Measurements from ENCODE around the gene DSTYK.

DSTYK gene

GRCh38 chr1:205250699-205251098, 39.2 kb upstream of the DSTYK start:
- 72 to 74% methylated on average over 6 of the region's 6 CpGs for WGBS, 2 experiments
- Histone ChIP-seq H3K36me3 (ENCODE audit: control insufficient read depth, insufficient read depth, low read length) (no peaks in the 10 kb centered on the region), H3K27me3 (ENCODE audit: control insufficient read depth, insufficient read depth, low read length, poor library complexity, severe bottlenecking) (no peaks in the 10 kb centered on the region), H3K9me3 (ENCODE audit: control insufficient read depth, low read length) (no peaks in the 10 kb centered on the region), H3K4me3 (ENCODE audit: insufficient read depth, low read depth, low read length) (no peak overlapping the region), H3K27ac (ENCODE audit: insufficient read depth, low read depth, low read length, poor library complexity, severe bottlenecking) (no peak overlapping the region), H3K4me1 (ENCODE audit: control insufficient read depth, insufficient read depth, low read length) (peaks cover 17% of the 10 kb centered on the region)

GRCh38 chr1:205249651-205250050, 38.1 kb upstream of the DSTYK start:
- Histone ChIP-seq H3K36me3 (ENCODE audit: control insufficient read depth, insufficient read depth, low read length) (no peaks in the 10 kb centered on the region), H3K27me3 (ENCODE audit: control insufficient read depth, insufficient read depth, low read length, poor library complexity, severe bottlenecking) (no peaks in the 10 kb centered on the region), H3K4me3 (ENCODE audit: insufficient read depth, low read depth, low read length) (no peak overlapping the region), H3K27ac (ENCODE audit: insufficient read depth, low read depth, low read length, poor library complexity, severe bottlenecking) (no peak overlapping the region), H3K4me1 (ENCODE audit: control insufficient read depth, insufficient read depth, low read length) (peaks cover 17% of the 10 kb centered on the region), H3K9me3 (ENCODE audit: control insufficient read depth, low read length) (no peaks in the 10 kb centered on the region)
- WGBS, 2 experiments, result 91 to 94% methylated on average over 4 of the region's 4 CpGs

- Histone ChIP-seq H3K4me1 (ENCODE audit: control insufficient read depth, insufficient read depth, low read length) (peaks cover 17% of the 10 kb centered on the region), H3K27ac (ENCODE audit: insufficient read depth, low read depth, low read length, poor library complexity, severe bottlenecking) (peak overlapping the region; percentile 50)
These were observed 37.5 kb upstream of the DSTYK start for GRCh38 chr1:205248793-205249601.

GRCh38 chr1:205247130-205247921, 35.8 kb upstream of the DSTYK start:
- no peaks in the 10 kb centered on the region for H3K36me3 ChIP-seq (ENCODE audit: control insufficient read depth, insufficient read depth, low read length)
- 68% methylated on average over 9 of the region's 9 CpGs for WGBS, 2 experiments
- H3K9me3 ChIP-seq (ENCODE audit: control insufficient read depth, low read length), result no peaks in the 10 kb centered on the region
- H3K4me3 ChIP-seq (ENCODE audit: insufficient read depth, low read depth, low read length), result no peak overlapping the region
- H3K27ac ChIP-seq (ENCODE audit: insufficient read depth, low read depth, low read length, poor library complexity, severe bottlenecking), result no peak overlapping the region
- peaks cover 17% of the 10 kb centered on the region for H3K4me1 ChIP-seq (ENCODE audit: control insufficient read depth, insufficient read depth, low read length)
- no peaks in the 10 kb centered on the region for H3K27me3 ChIP-seq (ENCODE audit: control insufficient read depth, insufficient read depth, low read length, poor library complexity, severe bottlenecking)

More at GRCh38 chr1:205248793-205249601, 37.5 kb upstream of the DSTYK start:
- Histone ChIP-seq H3K4me3 (ENCODE audit: insufficient read depth, low read depth, low read length) (no peak overlapping the region), H3K9me3 (ENCODE audit: control insufficient read depth, low read length) (no peaks in the 10 kb centered on the region), H3K27me3 (ENCODE audit: control insufficient read depth, insufficient read depth, low read length, poor library complexity, severe bottlenecking) (no peaks in the 10 kb centered on the region), H3K36me3 (ENCODE audit: control insufficient read depth, insufficient read depth, low read length) (no peaks in the 10 kb centered on the region)
- WGBS, 2 experiments, result 84 to 87% methylated on average over 11 of the region's 11 CpGs

GRCh38 chr1:205246351-205247119, 35.0 kb upstream of the DSTYK start:
- no peaks in the 10 kb centered on the region for H3K27me3 ChIP-seq (ENCODE audit: control insufficient read depth, insufficient read depth, low read length, poor library complexity, severe bottlenecking)
- no peak overlapping the region for H3K27ac ChIP-seq (ENCODE audit: insufficient read depth, low read depth, low read length, poor library complexity, severe bottlenecking)
- peaks cover 3% of the 10 kb centered on the region for H3K36me3 ChIP-seq (ENCODE audit: control insufficient read depth, insufficient read depth, low read length)
- 94 to 95% methylated on average over 10 of the region's 10 CpGs for WGBS, 2 experiments
- H3K4me3 ChIP-seq (ENCODE audit: insufficient read depth, low read depth, low read length), result no peak overlapping the region
- no peaks in the 10 kb centered on the region for H3K9me3 ChIP-seq (ENCODE audit: control insufficient read depth, low read length)
- peaks cover 17% of the 10 kb centered on the region for H3K4me1 ChIP-seq (ENCODE audit: control insufficient read depth, insufficient read depth, low read length)

- no peaks in the 10 kb centered on the region for H3K9me3 ChIP-seq (ENCODE audit: control insufficient read depth, low read length)
- H3K36me3 ChIP-seq (ENCODE audit: control insufficient read depth, insufficient read depth, low read length), result peaks cover 3% of the 10 kb centered on the region
- no peaks in the 10 kb centered on the region for H3K27me3 ChIP-seq (ENCODE audit: control insufficient read depth, insufficient read depth, low read length, poor library complexity, severe bottlenecking)
- H3K4me1 ChIP-seq (ENCODE audit: control insufficient read depth, insufficient read depth, low read length), result peaks cover 17% of the 10 kb centered on the region
- 93 to 97% methylated on average over 7 of the region's 7 CpGs for WGBS, 2 experiments
- H3K4me3 ChIP-seq (ENCODE audit: insufficient read depth, low read depth, low read length), result no peak overlapping the region
- H3K27ac ChIP-seq (ENCODE audit: insufficient read depth, low read depth, low read length, poor library complexity, severe bottlenecking), result no peak overlapping the region
These were observed 33.6 kb upstream of the DSTYK start for GRCh38 chr1:205245096-205245495.

GRCh38 chr1:205244384-205244783, 32.9 kb upstream of the DSTYK start:
- Histone ChIP-seq H3K9me3 (ENCODE audit: control insufficient read depth, low read length) (no peaks in the 10 kb centered on the region), H3K4me3 (ENCODE audit: insufficient read depth, low read depth, low read length) (no peak overlapping the region), H3K36me3 (ENCODE audit: control insufficient read depth, insufficient read depth, low read length) (peaks cover 3% of the 10 kb centered on the region), H3K27ac (ENCODE audit: insufficient read depth, low read depth, low read length, poor library complexity, severe bottlenecking) (no peak overlapping the region), H3K4me1 (ENCODE audit: control insufficient read depth, insufficient read depth, low read length) (peaks cover 17% of the 10 kb centered on the region), H3K27me3 (ENCODE audit: control insufficient read depth, insufficient read depth, low read length, poor library complexity, severe bottlenecking) (no peaks in the 10 kb centered on the region)
- WGBS, 2 experiments, result 78 to 82% methylated on average over 4 of the region's 4 CpGs

- Histone ChIP-seq H3K27me3 (ENCODE audit: control insufficient read depth, insufficient read depth, low read length, poor library complexity, severe bottlenecking) (no peaks in the 10 kb centered on the region), H3K4me3 (ENCODE audit: insufficient read depth, low read depth, low read length) (no peak overlapping the region), H3K4me1 (ENCODE audit: control insufficient read depth, insufficient read depth, low read length) (peaks cover 14% of the 10 kb centered on the region), H3K9me3 (ENCODE audit: control insufficient read depth, low read length) (no peaks in the 10 kb centered on the region), H3K27ac (ENCODE audit: insufficient read depth, low read depth, low read length, poor library complexity, severe bottlenecking) (no peak overlapping the region), H3K36me3 (ENCODE audit: control insufficient read depth, insufficient read depth, low read length) (peaks cover 3% of the 10 kb centered on the region)
- 95% methylated on average over 8 of the region's 8 CpGs for WGBS, 2 experiments
These were observed 32.1 kb upstream of the DSTYK start for GRCh38 chr1:205243350-205244191.

- H3K9me3 ChIP-seq (ENCODE audit: control insufficient read depth, low read length), result no peaks in the 10 kb centered on the region
- peaks cover 3% of the 10 kb centered on the region for H3K36me3 ChIP-seq (ENCODE audit: control insufficient read depth, insufficient read depth, low read length)
- H3K27ac ChIP-seq (ENCODE audit: insufficient read depth, low read depth, low read length, poor library complexity, severe bottlenecking), result no peak overlapping the region
- 95 to 96% methylated on average over 36 of the region's 36 CpGs for WGBS, 2 experiments
- no peaks in the 10 kb centered on the region for H3K27me3 ChIP-seq (ENCODE audit: control insufficient read depth, insufficient read depth, low read length, poor library complexity, severe bottlenecking)
- H3K4me3 ChIP-seq (ENCODE audit: insufficient read depth, low read depth, low read length), result no peak overlapping the region
- H3K4me1 ChIP-seq (ENCODE audit: control insufficient read depth, insufficient read depth, low read length), result peaks cover 4% of the 10 kb centered on the region
These were observed 30.0 kb upstream of the DSTYK start for GRCh38 chr1:205241366-205242030.
